Upper lobe of right lung (tissue), 1 donor: ENCODE measurements around the gene IL21R. TPM values are rescaled to one million over a fixed set of nuclear protein-coding genes. Genes with fewer than 3 reads are reported as not detected.
"Not testable (repeated sequence)": the region's sequence is repeated elsewhere in the genome, so short reads cannot be mapped to it uniquely, and the experiment has no call there.

ENCODE experiments used
- ATAC-seq: fragments of 200-7000 bp; cut with Tn5 transposase; one replicate; pipeline ENCODE4 v1.9.1; 2020; ENCODE audit warnings: mild to moderate bottlenecking, moderate library complexity
- DNase-seq: peaks from one replicate; pipeline ENCODE4 v3.0.0-alpha.2; 2020
- H3K27ac ChIP-seq: fragments of 200-600 bp; one replicate; pipeline ENCODE4 v1.8.0; 2022
- H3K27me3 ChIP-seq: fragments of 200-600 bp; one replicate; pipeline ENCODE4 v1.8.0; 2022; ENCODE audit warnings: mild to moderate bottlenecking
- H3K36me3 ChIP-seq: fragments of 200-600 bp; one replicate; pipeline ENCODE4 v1.8.0; 2022
- H3K4me1 ChIP-seq: fragments of 200-600 bp; one replicate; pipeline ENCODE4 v1.8.0; 2022
- H3K4me3 ChIP-seq: fragments of 200-600 bp; one replicate; pipeline ENCODE4 v1.8.0; 2022; ENCODE audit warnings: mild to moderate bottlenecking
- H3K9me3 ChIP-seq: fragments of 200-600 bp; one replicate; pipeline ENCODE4 v1.8.0; 2022
- intact Hi-C: fragments of 100-400 bp; cut with DNase I; formaldehyde crosslinking; loops from one replicate; pipeline ENCODE4 v1.11.0; 2022
- total RNA-seq: library from RNA; stranded (reverse); fragmentation: NEBNext Ultra II Directional; extraction: Animal tissue kit (Norgen Biotek cat#: 25700); gene quantifications from one replicate; pipeline ENCODE4 v1.2.1, GENCODE V29; 2021
- TF ChIP-seq, protein P1 (sequence below): fragments of 200-600 bp; IDR thresholded peaks from one replicate; pipeline ENCODE4 v1.8.0; 2022; ENCODE audit warnings: antibody characterized with exemption
- donor health status: DM: no; HTN: yes; CAD: no; lungs with severe emphysema.

Gene IL21R
- total RNA-seq, 1 donor from 2014 or later = 3.9 TPM

DNA sequence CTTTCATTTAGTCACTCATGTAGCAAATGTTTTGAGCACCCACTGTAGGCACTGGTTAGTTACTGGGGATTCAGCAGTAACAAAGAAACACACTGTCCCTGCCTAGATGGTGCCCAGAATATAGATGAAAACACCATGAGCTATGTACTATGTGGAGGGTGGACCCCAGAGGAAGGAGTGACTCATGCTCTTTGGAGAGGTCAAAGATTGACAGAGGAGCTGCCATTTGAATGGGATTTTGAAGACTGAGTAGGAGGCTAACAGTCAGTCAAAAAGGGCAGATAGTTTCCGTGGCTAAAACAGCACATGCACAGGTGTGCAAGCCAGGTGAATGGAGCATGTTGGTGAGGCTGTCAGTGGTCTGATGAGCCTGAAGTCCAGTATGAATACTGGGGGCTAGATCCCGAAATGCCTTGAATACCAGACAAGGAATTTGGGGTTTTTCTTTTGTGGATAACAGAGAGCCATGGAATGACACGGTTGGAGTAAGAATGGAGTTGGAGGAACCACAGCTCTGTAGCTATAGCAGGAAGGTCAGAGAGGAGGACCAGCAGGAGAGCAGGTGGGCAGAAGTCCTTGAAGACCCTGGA, 6.1 kb downstream of the IL21R start:
- H3K4me1 ChIP-seq = no peaks in the 10 kb centered on the region
- no peak overlapping the region for H3K4me3 ChIP-seq
- TF ChIP-seq, protein P1, sequence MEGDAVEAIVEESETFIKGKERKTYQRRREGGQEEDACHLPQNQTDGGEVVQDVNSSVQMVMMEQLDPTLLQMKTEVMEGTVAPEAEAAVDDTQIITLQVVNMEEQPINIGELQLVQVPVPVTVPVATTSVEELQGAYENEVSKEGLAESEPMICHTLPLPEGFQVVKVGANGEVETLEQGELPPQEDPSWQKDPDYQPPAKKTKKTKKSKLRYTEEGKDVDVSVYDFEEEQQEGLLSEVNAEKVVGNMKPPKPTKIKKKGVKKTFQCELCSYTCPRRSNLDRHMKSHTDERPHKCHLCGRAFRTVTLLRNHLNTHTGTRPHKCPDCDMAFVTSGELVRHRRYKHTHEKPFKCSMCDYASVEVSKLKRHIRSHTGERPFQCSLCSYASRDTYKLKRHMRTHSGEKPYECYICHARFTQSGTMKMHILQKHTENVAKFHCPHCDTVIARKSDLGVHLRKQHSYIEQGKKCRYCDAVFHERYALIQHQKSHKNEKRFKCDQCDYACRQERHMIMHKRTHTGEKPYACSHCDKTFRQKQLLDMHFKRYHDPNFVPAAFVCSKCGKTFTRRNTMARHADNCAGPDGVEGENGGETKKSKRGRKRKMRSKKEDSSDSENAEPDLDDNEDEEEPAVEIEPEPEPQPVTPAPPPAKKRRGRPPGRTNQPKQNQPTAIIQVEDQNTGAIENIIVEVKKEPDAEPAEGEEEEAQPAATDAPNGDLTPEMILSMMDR = no peak
- peaks cover 3% of the 10 kb centered on the region for H3K9me3 ChIP-seq
- no peaks in the 10 kb centered on the region for H3K27me3 ChIP-seq
- H3K36me3 ChIP-seq = no peaks in the 10 kb centered on the region
- intact Hi-C loops = no loop called here
- DNase-seq (no peak), ATAC-seq (peak; percentile 62)
- no peak overlapping the region for H3K27ac ChIP-seq

DNA sequence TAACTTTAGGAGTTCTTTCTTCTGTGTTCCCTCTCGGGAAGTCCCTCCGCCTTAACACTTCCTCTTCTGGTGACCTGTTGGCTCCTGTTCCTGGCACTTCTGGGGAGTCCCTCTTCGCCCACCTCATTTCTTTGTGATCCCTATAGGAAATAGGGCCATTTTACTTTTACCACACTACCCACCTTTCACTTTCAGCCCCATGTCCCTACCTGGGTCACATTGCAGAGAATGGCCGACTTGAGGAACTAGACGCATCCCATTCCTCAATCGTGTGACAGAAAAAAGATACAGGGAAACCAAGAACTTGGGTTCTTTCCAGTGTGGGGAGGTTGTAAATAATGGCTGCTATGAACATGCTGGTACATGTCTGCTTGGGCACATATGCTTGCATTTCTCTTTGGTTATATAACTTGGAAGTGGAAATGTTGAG, 6.6 kb downstream of the IL21R start:
- ATAC-seq (peak; percentile 30), DNase-seq (no peak)
- Histone ChIP-seq H3K27ac (no peak overlapping the region), H3K9me3 (peaks cover 3% of the 10 kb centered on the region), H3K36me3 (no peaks in the 10 kb centered on the region), H3K4me3 (no peak overlapping the region), H3K27me3 (no peaks in the 10 kb centered on the region), H3K4me1 (no peaks in the 10 kb centered on the region)
- TF ChIP-seq, protein P1 = no peak
- intact Hi-C loops = no loop called here

DNA sequence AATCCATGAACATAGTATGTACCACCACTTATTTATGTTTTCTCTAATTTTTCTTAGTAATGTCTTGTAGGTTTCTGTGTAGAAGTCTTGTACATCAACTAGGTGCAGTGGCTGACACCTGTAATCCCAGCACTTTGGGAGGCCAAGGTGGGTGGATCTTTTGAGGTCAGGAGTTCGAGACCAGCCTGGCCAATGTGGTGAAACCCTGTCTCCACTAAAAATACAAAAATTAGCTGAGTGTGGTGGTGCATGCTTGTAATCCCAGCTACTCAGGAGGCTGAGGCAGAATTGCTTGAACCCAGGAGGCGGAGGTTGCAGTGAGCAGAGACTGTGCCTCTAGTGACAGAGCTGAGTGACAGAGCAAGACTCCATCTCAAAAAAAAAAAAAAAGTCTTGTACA, 8.0 kb downstream of the IL21R start:
- H3K4me1 ChIP-seq, intact Hi-C loops, H3K27ac ChIP-seq, H3K9me3 ChIP-seq, ATAC-seq, H3K36me3 ChIP-seq, DNase-seq, H3K27me3 ChIP-seq, H3K4me3 ChIP-seq: not testable (repeated sequence)

- H3K9me3 ChIP-seq = peaks cover 3% of the 10 kb centered on the region
- intact Hi-C loops = no loop called here
Observed at GRCh38 chr16:27410761-27411160, 8.8 kb downstream of the IL21R start.

DNA sequence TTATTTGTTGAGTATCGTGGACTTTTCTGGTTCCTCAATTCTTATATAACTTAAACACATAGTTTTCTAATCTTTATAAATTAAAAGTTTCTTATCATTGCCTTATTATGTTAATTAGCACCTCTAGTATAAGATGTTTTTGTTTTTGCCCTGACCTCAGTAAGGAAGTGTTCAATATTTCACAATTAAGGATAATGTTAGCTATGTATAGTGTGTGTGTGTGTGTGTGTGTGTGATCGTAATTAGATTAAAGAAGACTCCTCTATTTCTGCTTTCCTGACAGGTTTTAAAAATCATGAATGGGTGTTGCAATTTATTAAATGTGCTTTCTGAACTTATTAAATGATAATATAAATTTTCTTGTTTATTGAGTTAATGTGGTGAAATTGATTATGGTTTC, 12.0 kb downstream of the IL21R start:
- ATAC-seq = no peak
- no peaks in the 10 kb centered on the region for H3K36me3 ChIP-seq
- no peak overlapping the region for H3K4me3 ChIP-seq
- no peak overlapping the region for H3K27ac ChIP-seq
- TF ChIP-seq, protein P1 = no peak
- DNase-seq = no peak
- no peaks in the 10 kb centered on the region for H3K27me3 ChIP-seq
- intact Hi-C loops = no loop called here
- H3K9me3 ChIP-seq = peaks cover 3% of the 10 kb centered on the region
- H3K4me1 ChIP-seq = peaks cover 4% of the 10 kb centered on the region

More at GRCh38 chr16:27410761-27411160, 8.8 kb downstream of the IL21R start:
- H3K27me3 ChIP-seq = no peaks in the 10 kb centered on the region
- DNase-seq (no peak), ATAC-seq (no peak)
- no peak overlapping the region for H3K27ac ChIP-seq
- TF ChIP-seq, protein P1 = no peak
- H3K4me3 ChIP-seq = no peak overlapping the region
- no peaks in the 10 kb centered on the region for H3K36me3 ChIP-seq
- H3K4me1 ChIP-seq = peaks cover 4% of the 10 kb centered on the region

DNA sequence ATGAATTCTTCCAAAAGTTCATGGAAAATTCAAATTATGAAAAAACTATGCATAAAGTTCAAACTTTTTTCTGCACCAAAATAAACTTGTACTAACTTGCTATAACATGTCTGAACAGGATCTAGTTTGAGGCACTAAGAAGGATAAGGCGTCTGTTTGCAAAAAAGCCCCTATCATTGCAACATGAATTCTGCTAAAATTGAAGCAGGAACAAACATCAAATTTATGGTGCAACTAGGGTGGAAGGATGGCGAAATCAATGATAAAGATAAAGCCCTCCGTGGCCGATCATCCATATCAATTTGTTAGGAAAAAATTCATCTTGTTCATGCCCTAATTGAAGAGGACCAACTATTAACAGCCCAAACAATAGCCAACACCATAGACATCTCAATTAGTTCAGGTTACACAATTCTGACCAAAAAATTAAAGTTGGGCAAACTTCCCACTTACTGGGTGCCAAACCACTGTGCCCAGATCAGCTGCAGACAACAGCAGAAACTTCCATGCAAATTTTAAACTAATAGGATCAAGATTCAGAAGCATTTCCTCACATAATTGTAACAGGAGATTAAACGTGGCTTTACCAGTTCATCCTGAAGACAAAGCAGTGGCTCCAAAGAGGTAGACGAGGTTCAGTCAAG, 12.9 kb downstream of the IL21R start:
- TF ChIP-seq, protein P1 = no peak
- peaks cover 4% of the 10 kb centered on the region for H3K4me1 ChIP-seq
- H3K36me3 ChIP-seq = no peaks in the 10 kb centered on the region
- intact Hi-C loops = no loop called here
- ATAC-seq (no peak), DNase-seq (no peak)
- H3K9me3 ChIP-seq = peaks cover 3% of the 10 kb centered on the region
- no peak overlapping the region for H3K4me3 ChIP-seq
- no peak overlapping the region for H3K27ac ChIP-seq
- H3K27me3 ChIP-seq = no peaks in the 10 kb centered on the region
